A172 (cell line): ENCODE measurements around the gene CLIP3. TPM values are rescaled to one million over a fixed set of nuclear protein-coding genes. Genes with fewer than 3 reads are reported as not detected.

ENCODE experiments used
- DNase-seq: peaks from one replicate; pipeline ENCODE4 v3.0.0-alpha.2; 2015; ENCODE audit warnings: low spot score
- total RNA-seq: library from RNA; depleted of rRNA; stranded (reverse); fragments of >200 nt; shearing (Covaris generic); gene quantifications from 2 replicates; pipeline ENCODE4 v1.2.3, GENCODE V29; 2014; rRNA removed

Gene CLIP3
- total RNA-seq, 1 experiment from 2014 or later, result 6.7 TPM

DNA sequence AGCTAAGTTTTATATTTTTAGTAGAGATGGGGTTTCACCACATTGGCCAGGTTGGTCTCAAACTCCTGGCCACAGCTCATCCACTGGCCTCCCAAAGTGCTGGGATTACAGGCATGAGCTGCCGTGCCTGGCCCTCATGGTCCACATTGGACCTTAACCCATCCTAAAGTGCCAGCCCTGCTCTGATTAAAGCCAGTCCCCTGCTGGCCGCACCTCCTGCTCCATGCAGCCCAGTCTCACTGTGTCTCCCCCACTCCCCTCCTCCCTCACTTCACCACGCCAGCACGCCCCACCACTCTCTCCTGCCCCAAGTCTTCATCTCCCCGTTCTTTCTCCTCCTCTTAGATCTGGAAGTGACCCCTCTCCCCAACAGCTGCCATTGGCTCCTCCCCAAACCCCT lies 54.4 kb downstream of the CLIP3 start:
- no peak for DNase-seq

DNA sequence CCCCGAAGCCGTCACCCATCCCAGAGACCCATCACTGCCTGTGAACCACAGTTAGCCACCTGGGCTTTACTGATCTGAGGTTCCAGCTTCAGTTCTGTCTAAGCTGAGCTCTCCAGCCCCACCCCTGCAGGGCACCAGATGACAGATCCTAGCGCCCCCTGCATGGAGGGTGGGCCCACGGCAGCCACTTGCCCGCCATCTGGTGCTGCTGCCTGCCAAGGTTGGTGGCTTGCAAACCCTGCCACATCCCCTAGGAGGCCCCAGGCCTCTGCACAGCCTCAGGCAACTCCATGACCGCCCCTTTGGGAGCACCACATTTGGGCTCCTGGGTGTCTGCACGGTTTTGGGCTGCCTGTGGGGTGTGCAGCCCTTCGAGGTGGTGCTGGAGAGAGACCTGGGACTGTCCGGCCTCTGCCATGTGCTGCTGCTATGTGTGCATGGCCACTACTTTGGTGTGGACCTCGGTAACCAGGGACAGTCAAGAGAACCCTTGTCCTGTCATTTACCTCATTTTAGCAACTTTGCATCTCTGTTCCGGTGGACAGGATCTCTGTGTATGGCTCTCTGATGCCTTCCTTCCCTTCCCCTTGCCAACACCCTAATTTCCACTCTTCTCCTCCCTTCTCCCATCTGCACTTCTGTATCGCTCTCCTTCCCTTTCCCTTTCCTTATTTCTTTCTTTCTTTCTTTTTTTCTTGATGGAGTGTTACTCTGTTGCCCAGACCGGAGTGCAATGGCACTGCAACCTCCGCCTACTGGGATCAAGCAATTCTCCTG lies 55.0 kb downstream of the CLIP3 start:
- no peak for DNase-seq

DNA sequence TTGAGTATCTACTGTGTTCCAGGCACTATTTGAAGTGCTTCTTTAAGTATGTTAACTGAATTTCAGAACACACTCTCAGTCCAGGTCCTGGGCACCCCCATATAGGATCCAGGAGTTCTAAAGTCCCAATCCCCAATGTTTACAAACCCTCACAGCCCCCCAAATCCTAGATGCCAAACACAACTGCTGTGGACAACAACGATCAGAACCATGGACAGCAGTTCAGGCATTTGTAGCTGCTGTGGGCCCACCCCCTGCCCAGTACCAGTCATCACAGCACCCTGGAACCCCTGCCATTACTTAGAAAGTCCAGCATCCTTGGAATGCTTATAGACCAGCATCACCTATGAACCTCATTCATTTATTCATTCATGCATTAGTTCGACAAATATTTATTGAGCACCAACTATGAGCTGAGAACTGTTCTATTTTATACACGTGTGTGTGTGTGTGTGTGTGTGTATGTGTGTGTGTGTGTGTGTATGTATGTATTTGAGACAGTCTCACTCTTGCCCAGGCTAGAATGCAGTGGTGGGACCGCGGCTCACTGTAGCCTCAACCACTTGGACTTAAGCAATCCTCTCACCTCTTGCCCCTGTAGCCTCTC lies 57.0 kb downstream of the CLIP3 start:
- peak; percentile 38 for DNase-seq

- DNase-seq, result no peak
Observed at GRCh38 chr19:35973487-35973886, 59.2 kb downstream of the CLIP3 start.

DNA sequence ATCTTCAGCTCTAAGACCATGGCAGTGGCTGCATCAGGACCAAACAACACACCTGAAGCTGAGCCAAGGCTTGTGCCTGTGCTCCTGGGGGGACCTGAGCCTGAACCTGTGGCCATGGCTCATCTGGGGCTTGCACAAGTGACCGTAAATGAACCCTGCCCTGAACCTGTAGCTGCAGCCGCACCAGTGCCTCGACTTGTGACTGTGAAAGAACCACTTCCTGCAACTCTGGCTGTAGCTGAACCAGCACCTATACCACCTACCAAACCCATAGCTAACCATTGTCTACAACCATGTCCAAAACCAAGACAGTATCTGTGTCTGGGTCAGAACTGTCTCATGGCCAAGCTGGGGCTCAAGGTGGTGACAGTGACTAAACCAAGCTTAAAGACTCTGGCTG lies 65.9 kb downstream of the CLIP3 start:
- DNase-seq, result no peak

Other genes starting within 250 kb of the CLIP3 start
- gene PRODH2, start 220.0 kb downstream of the CLIP3 start, total RNA-seq, result not detected in 2 replicates
- gene NPHS1, start 180.4 kb downstream of the CLIP3 start, total RNA-seq, result not detected in 2 replicates
- 0.62 and 0.83 TPM in 2 replicates for gene KIRREL2, start 176.0 kb downstream of the CLIP3 start, total RNA-seq
- 39.8 and 52.5 TPM in 2 replicates for gene APLP1, start 164.3 kb downstream of the CLIP3 start, total RNA-seq
- gene NFKBID, start 132.3 kb downstream of the CLIP3 start, total RNA-seq, result 1.7 and 2.3 TPM in 2 replicates
- gene HCST, start 130.3 kb downstream of the CLIP3 start, total RNA-seq, result 0.69 TPM in 1 of 2 replicates, not detected in the other
- not detected in 2 replicates for gene TYROBP, start 124.6 kb downstream of the CLIP3 start, total RNA-seq
- 4.6 and 8.2 TPM in 2 replicates for gene LRFN3, start 96.5 kb downstream of the CLIP3 start, total RNA-seq
- 20.4 and 24.6 TPM in 2 replicates for gene SDHAF1, start 37.7 kb downstream of the CLIP3 start, total RNA-seq
- 0.12 and 0.29 TPM in 2 replicates for gene SYNE4, start 24.1 kb downstream of the CLIP3 start, total RNA-seq
- gene ALKBH6, start 18.7 kb downstream of the CLIP3 start, total RNA-seq, result 38.3 and 43.4 TPM in 2 replicates
- gene THAP8, start 21.4 kb upstream of the CLIP3 start, total RNA-seq, result 7.3 and 13.6 TPM in 2 replicates
- 19.5 and 24.5 TPM in 2 replicates for gene WDR62, start 22.0 kb upstream of the CLIP3 start, total RNA-seq
- gene OVOL3, start 78.3 kb upstream of the CLIP3 start, total RNA-seq, result not detected in 2 replicates
- gene POLR2I, start 82.0 kb upstream of the CLIP3 start, total RNA-seq, result 64.9 and 132 TPM in 2 replicates
- gene TBCB, start 82.6 kb upstream of the CLIP3 start, total RNA-seq, result 334 and 417 TPM in 2 replicates
- 416 and 483 TPM in 2 replicates for gene CAPNS1, start 107.2 kb upstream of the CLIP3 start, total RNA-seq
- not detected in 2 replicates for gene COX7A1, start 119.6 kb upstream of the CLIP3 start, total RNA-seq
- gene ZNF565, start 181.8 kb upstream of the CLIP3 start, total RNA-seq, result 3.4 and 4.2 TPM in 2 replicates
- 107 and 136 TPM in 2 replicates for gene ZNF146, start 182.2 kb upstream of the CLIP3 start, total RNA-seq